Measurements from ENCODE around the gene EGFLAM. TPM values are rescaled to one million over a fixed set of nuclear protein-coding genes. Genes with fewer than 3 reads are reported as not detected.

The EGFLAM gene
- total and polyA plus RNA-seq, 3 donors from 2014 or later, result 12.0 to 38.8 (median 15.2) TPM

GRCh38 chr5:38344891-38345290 lies 86.5 kb downstream of the EGFLAM start:
- no peaks in the 10 kb centered on the region for H3K36me3 ChIP-seq (ENCODE audit: low read depth, missing control alignments)
- no peak for DNase-seq
- TF ChIP-seq CTCF (IDR thresholded peaks at IDR 0.05) (no peak), POLR2A (IDR thresholded peaks at IDR 0.05) (no peak)
- H3K4me1 ChIP-seq, result no peaks in the 10 kb centered on the region
- no peak overlapping the region for H3K27ac ChIP-seq
- intact Hi-C loops (cut with DNase I; ENCODE audit: low total_unique reads), result no loop called here
- no peak overlapping the region for H3K4me3 ChIP-seq
- no peaks in the 10 kb centered on the region for H3K9me3 ChIP-seq
- H3K27me3 ChIP-seq, result no peaks in the 10 kb centered on the region
- 94% methylated on average over 4 of the region's 4 CpGs for WGBS, 2 donors

GRCh38 chr5:38346593-38346992 lies 88.2 kb downstream of the EGFLAM start:
- no peaks in the 10 kb centered on the region for H3K36me3 ChIP-seq (ENCODE audit: low read depth, missing control alignments)
- H3K27ac ChIP-seq, result no peak overlapping the region
- DNase-seq, result no peak
- H3K4me3 ChIP-seq, result no peak overlapping the region
- H3K27me3 ChIP-seq, result no peaks in the 10 kb centered on the region
- H3K9me3 ChIP-seq, result no peaks in the 10 kb centered on the region
- no peaks in the 10 kb centered on the region for H3K4me1 ChIP-seq
- TF ChIP-seq CTCF (IDR thresholded peaks at IDR 0.05) (no peak), POLR2A (IDR thresholded peaks at IDR 0.05) (no peak)
- WGBS, 2 donors, result 96 to 100% methylated on average over 2 of the region's 2 CpGs
- intact Hi-C loops (cut with DNase I; ENCODE audit: low total_unique reads), result no loop called here

GRCh38 chr5:38347040-38347763 lies 88.8 kb downstream of the EGFLAM start:
- H3K4me3 ChIP-seq, result no peak overlapping the region
- H3K27me3 ChIP-seq, result no peaks in the 10 kb centered on the region
- H3K4me1 ChIP-seq, result no peaks in the 10 kb centered on the region
- 81 to 89% methylated on average over 6 of the region's 6 CpGs for WGBS, 2 donors
- no peaks in the 10 kb centered on the region for H3K36me3 ChIP-seq (ENCODE audit: low read depth, missing control alignments)
- TF ChIP-seq POLR2A (IDR thresholded peaks at IDR 0.05) (no peak), CTCF (IDR thresholded peaks at IDR 0.05) (no peak)
- no peaks in the 10 kb centered on the region for H3K9me3 ChIP-seq
- no peak overlapping the region for H3K27ac ChIP-seq
- intact Hi-C loops (cut with DNase I; ENCODE audit: low total_unique reads), result no loop called here
- no peak for DNase-seq

- 94 to 100% methylated on average over 1 of the region's 1 CpG for WGBS, 2 donors
- no peak overlapping the region for H3K4me3 ChIP-seq
- no peaks in the 10 kb centered on the region for H3K36me3 ChIP-seq (ENCODE audit: low read depth, missing control alignments)
- DNase-seq, result no peak
- H3K9me3 ChIP-seq, result no peaks in the 10 kb centered on the region
- H3K27me3 ChIP-seq, result no peaks in the 10 kb centered on the region
- no peak overlapping the region for H3K27ac ChIP-seq
- no peaks in the 10 kb centered on the region for H3K4me1 ChIP-seq
- intact Hi-C loops (cut with DNase I; ENCODE audit: low total_unique reads), result no loop called here
- TF ChIP-seq CTCF (IDR thresholded peaks at IDR 0.05) (no peak), POLR2A (IDR thresholded peaks at IDR 0.05) (no peak)
Measured at GRCh38 chr5:38347896-38348295, 89.5 kb downstream of the EGFLAM start.

Data from testis (tissue), 3 donors.